Urothelium cell line (cell line): ENCODE results near the gene ZSCAN12.
"Not testable (repeated sequence)": the region's sequence is repeated elsewhere in the genome, so short reads cannot be mapped to it uniquely, and the experiment has no call there.

ENCODE experiments used
- DNase-seq: peaks from one replicate; pipeline ENCODE4 v3.0.0; 2011; ENCODE audit warnings: low spot score, mixed read lengths
- FAIRE-seq: peaks from 2 replicates; lab custom pipeline; 2011; peaks lifted over from hg19 to GRCh38; lab: Jason Lieb, UNC

The ZSCAN12 gene

DNA sequence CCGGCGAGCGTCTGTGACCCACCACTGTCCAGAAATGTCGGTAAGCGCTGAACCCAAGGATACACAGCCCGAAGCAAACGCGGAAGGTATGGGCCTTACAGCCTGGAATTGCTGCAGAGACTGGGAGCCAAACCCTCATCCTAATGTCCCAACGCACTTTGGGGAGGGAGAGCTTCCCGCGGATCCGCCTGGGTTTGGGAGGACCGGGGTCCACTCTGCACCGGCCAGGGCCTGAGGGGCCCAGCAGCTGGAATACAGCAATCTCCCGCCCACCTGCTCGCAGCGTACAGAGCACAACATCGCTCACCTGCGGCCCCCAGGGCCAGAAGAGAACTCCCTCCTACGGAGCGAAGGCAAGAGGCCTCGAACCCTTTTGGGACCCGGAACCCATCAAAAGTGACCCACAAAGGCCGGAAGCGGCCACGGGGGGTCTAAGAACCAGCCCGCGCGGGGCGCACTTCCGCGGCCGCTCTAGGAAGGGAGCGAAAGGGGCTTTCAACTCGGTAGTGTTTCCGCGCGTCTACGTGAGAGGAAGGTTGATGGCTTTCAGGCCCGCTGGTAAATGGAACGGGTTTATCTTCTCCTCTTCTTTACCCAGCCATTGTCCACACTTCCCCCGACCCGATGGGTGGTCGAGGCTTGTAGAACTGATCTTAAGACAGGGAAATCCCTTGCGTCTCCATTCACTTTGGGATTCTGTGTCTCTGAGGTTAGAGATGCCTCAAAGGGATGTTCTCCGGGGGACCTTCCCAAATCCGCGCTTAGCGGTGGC, at the start of gene ZSCAN12:
Gene ZSCAN12, minus strand, starts transcription at position 398 of the 772 bp plus-strand sequence. CDS start 1,342 bp downstream, outside the sequence.
- peak; percentile 87 for DNase-seq
- no peak for FAIRE-seq

DNA sequence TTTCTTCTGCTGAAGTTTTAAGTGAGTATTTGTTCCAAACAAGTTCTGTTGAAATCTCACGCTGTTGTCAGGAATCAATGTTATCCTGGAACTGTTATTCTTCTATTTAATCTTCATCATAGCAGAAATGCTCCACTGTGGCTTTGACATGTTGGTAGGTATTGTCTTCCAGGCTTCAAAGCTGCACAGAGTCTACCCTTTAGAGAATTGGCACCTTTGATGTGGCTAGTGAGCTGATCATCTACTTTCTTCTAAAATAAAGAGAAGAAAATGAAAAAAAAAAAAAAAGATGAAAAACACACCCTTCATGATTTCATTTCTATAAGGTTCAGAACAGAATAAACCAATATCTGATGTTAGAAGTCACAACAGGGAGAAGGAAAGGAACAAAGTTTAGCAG, 49.5 kb upstream of the ZSCAN12 start:
- DNase-seq (no peak), FAIRE-seq (no peak)

DNA sequence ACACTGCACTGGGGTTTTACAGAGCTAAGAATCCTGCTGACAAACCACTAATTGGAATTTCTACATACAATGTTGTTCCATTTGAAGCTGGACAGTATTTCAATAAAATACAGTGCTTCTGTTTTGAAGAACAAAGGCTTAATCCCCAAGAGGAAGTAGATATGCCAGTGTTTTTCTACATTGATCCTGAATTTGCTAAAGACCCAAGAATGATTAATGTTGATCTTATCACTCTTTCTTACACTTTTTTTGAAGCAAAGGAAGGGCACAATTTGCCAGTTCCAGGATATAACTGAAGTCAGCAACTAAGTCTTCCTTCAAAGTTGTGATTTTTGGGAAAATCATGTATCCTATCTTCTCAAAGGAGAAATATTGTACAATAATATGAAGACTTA, 48.0 kb upstream of the ZSCAN12 start:
- DNase-seq, FAIRE-seq: not testable (repeated sequence)

DNA sequence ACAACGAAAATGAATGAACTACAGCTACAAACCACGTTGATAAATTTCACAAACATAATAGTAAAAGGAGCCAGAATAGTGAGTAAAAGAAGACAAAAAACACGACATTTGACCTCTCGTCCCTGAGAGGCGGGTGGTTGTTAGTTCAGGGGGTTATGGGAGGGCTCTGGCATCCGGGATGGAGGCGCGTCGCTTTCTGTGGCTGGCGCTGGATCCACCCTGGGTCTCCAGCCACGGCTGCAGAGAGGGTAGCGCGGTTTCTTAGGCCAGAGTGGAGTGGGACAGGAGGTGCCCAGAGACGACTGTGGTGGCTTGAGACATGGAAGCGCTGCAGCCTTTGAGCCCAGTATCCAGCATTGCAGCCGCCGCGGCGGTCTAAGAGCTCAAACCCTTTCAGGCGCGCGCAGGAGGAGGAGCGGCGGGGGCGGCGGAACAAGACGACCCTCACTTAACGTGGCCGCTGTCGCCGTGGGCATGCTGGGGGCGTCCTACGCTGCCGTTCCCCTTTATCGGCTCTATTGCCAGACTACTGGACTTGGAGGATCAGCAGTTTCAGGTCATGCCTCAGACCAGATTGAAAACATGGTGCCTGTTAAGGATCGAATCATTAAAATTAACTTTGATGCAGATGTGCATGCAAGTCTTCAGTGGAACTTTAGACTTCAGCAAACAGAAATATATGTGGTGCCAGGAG, 47.4 kb upstream of the ZSCAN12 start:
- FAIRE-seq: no peak
- DNase-seq: peak; percentile 16

DNA sequence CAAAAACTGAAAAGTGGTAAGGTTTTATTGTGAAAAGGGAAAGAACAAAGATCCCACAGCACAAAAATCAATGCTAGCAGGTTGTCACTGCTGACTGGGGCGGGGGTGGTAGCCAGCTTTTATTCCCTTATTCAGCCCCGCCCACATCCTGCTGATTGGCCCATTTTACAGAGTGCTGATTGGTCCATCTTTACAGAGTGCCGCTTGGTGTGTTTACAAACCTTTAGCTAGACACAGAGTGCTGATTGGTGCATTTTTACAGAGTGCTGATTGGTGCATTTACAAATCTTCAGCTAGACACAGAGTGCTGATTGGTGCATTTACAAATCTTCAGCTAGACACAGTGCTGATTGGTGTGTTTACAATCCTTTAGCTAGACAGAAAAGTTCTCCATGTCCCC, 45.2 kb upstream of the ZSCAN12 start:
- DNase-seq, FAIRE-seq: not testable (repeated sequence)

DNA sequence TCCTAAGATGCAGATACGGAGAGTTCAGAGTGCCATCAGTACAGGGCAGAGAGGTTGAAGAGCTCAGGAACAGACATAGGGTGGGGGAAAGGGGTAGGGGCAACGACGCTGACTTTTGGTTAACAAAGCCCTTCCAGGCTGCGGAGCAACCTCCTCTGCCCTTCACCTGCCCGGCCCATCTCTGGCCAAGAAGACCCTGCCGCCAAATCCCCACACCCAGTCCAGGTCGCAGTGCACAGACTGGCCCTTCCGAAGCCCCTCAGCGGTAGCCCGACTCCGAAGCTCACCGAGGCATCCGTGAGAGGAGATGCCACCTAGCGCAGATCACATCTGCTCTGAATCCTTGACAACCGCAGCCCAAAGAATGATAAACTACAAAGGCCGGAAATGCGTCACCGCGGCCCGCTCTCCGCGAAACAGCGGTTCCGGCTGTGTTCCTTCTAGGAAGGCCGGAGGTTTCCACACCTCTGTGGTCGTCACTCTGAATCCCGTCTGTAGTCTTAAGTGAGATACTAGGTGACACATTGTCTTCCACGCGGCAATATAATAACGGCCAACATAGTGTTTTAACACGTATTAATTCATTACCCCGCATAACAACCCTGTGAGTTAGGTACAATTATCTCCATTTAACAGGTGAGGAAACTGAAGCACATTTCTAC, 43.7 kb upstream of the ZSCAN12 start, which contains the start of gene ZSCAN23:
Gene ZSCAN23, minus strand, starts transcription at position 380 of the 662 bp plus-strand sequence. CDS start 7,225 bp downstream, outside the sequence.
- FAIRE-seq: peak; percentile 56
- peak; percentile 91 for DNase-seq

DNA sequence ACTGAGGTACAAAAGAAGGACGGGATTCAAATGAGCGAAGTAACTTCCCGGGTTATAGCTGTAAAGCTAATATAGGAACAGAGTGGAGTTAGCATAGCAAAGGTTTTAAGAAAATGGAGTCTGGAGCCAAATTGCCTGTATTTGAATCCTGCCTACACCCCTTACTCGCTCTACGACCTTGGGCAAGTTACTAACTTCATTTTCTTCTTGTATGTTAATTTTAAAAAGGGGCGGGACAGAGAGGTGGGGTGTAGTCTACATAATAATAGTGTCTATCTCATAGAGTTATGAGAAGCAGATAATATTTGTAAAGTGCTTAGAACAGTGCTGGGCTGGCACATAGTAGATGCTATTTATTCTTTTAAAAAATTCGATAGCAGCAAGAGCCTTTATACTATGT, 43.0 kb upstream of the ZSCAN12 start:
- no peak for DNase-seq
- FAIRE-seq: no peak

- no peak for FAIRE-seq
- DNase-seq: no peak
These were observed 36.9 kb upstream of the ZSCAN12 start for GRCh38 chr6:28436404-28436803.

DNA sequence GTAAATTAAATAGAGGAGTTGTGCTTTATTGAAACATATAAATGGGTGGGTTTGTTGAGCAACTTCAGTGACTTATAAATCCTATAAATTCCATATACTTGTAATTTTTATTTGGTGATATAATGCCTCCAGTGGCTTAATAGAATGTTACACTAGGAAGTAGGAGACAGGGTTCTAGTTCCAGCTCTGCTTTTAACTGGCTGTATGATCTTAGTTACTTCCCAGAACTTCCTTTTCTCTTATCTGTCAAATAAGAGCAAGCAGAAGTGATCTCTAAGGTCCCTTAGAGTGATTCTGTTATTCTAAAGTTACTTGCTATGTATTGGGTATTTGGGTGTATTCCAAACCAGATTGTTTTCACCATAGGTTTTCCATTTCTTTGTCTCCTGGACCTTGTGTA, 33.6 kb upstream of the ZSCAN12 start:
- no peak for DNase-seq

DNA sequence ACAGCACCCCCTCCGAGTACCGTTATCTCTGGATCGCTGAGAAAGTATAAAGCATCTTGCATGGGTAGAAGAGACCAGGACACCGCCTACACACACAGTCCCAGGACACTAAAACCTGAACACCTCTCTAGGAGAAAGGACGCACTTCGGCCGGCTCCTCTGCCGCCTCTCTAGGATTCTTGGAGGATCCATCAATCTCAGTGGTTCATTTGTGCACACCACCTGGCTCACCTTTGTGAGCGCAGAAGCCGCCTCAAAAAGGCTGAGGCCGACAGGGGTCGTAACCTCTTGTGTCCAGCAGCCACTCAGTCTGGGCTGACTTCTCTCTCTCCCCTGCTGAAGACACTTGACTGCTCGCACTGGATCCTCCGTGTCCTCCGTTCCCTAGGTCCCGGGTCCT, 30.2 kb upstream of the ZSCAN12 start:
- DNase-seq (no peak), FAIRE-seq (no peak)

More for the DNA sequence above, 33.6 kb upstream of the ZSCAN12 start:
- FAIRE-seq: no peak

DNA sequence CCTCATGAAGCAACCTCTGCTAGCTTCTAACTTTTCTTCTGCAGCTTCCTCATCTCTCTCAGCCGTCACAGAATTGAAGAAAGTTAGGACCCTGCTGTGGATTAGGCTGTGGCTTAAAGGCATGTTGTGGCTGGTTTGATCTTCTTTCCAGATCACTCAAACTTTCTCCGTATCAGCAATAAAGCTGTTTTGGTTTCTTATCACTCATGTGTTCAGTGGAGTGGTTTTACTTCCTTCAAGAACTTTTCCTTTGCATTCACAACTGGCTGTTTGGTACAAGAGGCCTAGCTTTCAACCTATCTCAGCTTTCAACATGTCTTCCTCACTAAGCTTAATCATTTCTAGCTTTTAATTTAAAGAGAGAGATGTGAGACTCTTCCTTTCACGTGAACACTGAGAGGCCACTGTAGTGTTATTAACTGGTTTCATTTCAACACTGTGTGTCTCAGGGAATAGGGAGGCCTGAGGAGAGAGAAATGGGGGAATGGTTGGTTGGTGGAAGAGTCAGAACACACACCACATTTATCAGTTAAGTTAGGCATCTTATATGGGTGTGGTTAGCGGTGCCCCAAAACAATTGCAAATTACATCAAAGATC, 26.5 kb upstream of the ZSCAN12 start:
- no peak for FAIRE-seq
- DNase-seq: no peak

DNA sequence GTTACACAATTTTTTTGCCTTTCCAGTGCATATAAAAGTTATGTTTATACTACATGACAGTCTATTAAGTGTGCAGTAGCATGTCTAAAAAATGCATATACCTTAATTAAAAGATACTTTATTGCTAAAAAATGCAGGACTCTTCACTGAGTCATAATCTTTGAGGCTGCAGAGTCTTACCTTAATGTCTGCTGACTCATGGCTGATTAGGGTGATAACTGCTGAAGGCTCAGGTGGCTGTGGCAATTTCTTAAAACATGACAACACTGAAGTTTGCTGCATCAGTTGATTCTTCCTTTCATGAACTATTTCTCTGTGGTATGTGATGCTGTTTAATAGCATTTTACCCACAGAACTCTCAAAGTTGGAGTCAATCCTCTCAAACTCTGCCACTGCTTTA, 24.6 kb upstream of the ZSCAN12 start:
- FAIRE-seq: no peak

DNA sequence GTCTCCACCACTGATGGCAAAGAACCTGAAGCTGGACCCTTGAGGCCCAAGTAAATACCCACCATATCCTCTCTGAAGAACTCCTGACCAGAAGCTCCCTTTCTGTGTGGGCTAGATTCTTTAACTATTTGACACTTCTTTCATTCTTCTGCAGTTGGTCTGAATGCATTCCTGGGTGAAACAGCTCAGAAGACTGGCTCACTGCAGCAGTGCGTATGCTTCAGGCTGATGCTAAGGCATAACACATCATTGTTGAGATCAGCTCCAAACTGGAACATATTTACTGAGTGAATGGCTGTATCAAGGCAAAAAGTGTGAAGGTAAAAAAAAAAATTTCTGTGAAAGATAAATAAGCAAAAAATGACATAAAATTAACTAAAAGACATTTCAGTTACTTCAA, 24.0 kb upstream of the ZSCAN12 start:
- DNase-seq: no peak
- no peak for FAIRE-seq

More for the DNA sequence above, 24.6 kb upstream of the ZSCAN12 start:
- no peak for DNase-seq

DNA sequence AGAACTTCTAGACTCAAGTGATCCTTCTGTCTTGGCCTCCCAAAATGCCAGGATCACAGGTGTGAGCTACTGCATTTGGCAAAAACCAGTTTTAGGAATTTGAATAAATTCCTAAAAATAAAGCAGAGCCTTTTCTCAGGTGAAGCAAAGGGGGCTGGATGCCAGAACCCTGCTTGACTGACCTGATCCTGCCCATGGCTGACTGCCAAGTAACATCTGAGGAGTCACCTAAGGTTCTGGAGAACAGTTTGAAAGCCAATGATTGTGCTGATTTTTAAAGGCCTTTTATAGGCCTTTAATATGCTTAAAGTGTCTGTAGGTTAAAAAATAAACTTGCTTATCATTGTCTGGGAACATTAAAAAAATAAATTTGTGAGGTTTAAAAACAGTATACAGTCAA, 14.1 kb upstream of the ZSCAN12 start:
- FAIRE-seq (no peak), DNase-seq (no peak)

GRCh38 chr6:28410767-28411166, 11.2 kb upstream of the ZSCAN12 start:
- DNase-seq: no peak
- no peak for FAIRE-seq

DNA sequence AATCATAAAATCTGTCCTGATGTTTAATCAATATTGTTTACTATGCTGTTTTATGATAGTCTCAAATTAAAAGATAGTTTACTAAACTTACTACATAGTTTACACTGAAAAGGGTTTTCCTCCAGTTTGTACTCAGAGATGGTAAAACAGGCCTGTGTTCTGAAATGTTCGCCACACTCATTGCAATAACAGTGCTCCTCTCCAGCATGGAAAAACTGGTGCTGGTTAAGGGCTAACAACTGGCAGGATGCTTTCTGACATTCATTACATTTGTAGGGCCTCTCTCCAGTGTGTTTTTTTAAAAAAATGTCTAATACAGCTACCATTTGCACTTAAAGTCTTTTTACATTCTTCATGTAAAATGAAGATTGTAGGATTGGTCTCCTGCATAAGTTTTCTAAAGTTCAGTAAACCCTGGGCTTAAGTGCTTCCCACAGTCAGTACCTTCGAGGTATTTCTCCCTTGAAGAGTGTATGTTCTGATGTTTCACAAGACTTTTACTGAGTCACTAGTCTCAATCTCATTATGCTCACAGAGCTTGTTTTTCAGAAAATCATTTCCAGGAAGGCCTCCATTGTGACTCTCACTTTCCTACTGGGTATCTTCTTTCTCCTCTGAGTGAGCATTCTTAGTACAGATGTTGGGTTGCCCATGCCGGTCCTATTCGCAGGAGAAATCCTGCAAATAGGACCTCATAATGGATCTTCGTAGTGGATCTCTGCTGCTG, 8.7 kb upstream of the ZSCAN12 start:
- DNase-seq (no peak), FAIRE-seq (no peak)

GRCh38 chr6:28407401-28407800, 7.9 kb upstream of the ZSCAN12 start:
- no peak for FAIRE-seq

DNA sequence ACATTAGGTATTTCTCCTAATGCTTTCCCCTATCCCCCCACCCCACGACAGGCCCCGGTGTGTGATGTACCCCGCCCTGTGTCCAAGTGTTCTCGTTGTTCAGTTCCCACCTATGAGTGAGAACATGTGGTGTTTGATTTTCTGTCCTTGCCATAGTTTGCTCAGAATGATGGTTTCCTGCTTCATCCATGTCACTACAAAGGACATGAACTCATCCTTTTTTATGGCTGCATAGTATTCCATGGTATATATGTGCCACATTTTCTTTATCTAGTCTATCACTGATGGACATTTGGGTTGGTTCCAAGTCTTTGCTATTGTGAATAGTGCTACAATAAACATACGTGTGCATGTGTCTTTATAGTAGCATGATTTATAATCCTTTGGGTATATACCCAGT, 4.4 kb upstream of the ZSCAN12 start:
- not testable (repeated sequence) for FAIRE-seq, DNase-seq

More at GRCh38 chr6:28407401-28407800, 7.9 kb upstream of the ZSCAN12 start:
- no peak for DNase-seq

DNA sequence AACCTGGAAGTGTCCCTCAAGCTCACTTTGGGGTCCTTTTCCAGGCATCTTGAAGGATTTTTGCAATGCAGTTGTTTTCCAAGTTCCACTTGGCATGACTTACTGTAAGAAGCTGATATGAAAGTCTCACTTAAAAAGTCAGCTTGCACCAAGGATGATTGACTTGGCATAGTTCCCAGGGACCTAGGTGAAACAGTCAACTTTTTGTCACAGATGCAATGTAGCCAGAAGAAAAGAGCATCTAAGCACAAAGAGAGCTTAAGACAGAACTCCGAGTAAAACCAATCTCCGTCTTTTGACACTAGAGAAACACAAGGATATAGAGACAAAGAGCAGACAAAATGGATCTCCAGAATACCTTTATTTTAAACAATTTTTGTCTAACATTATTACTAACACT, 2.6 kb upstream of the ZSCAN12 start:
- DNase-seq (no peak), FAIRE-seq (no peak)

GRCh38 chr6:28401172-28401571, 1.6 kb upstream of the ZSCAN12 start:
- FAIRE-seq (no peak), DNase-seq (no peak)

- FAIRE-seq: no peak
- DNase-seq: no peak
These were observed 540 bp upstream of the ZSCAN12 start for GRCh38 chr6:28400122-28400451.
